Lower leg skin (tissue), 3 donors: Measurements from ENCODE around the gene KRT6B.

Source experiments
- CTCF ChIP-seq, 3 donors: fragments of 450-650 bp; IDR thresholded peaks; one replicate each; pipeline ENCODE4 v1.5.1; 2016; ENCODE audit warnings: antibody characterized with exemption in 3 of 3, mild to moderate bottlenecking in 3 of 3, moderate library complexity in 2 of 3
- POLR2A ChIP-seq, 2 donors: fragments of 450-650 bp; IDR thresholded peaks; one replicate each; pipeline ENCODE4 v1.6.1; 2016 to 2017; ENCODE audit warnings: antibody characterized with exemption in 2 of 2, mild to moderate bottlenecking in 1 of 2, moderate library complexity in 1 of 2

GRCh38 chr12:52441320-52441911 is 10.5 kb downstream of the KRT6B start:
- TF ChIP-seq POLR2A (IDR thresholded peaks at IDR 0.05) (no peak), CTCF (IDR thresholded peaks at IDR 0.05) (no peak)
